ENCODE measurements around the gene CRTAC1.
"Not testable (repeated sequence)": the region's sequence is repeated elsewhere in the genome, so short reads cannot be mapped to it uniquely, and the experiment has no call there.

CRTAC1 gene

GRCh38 chr10:97849103-97849686 is 181.2 kb downstream of the CRTAC1 start:
- Histone ChIP-seq H3K9me3 (no peaks in the 10 kb centered on the region), H3K36me3 (replicated peaks) (no peaks in the 10 kb centered on the region), H3K27me3 (ENCODE audit: low read depth) (peaks cover 12% of the 10 kb centered on the region), H3K4me3 (peak overlapping the region; percentile 15; the same call in 1 of the 2 replicates), H3K4me1 (no peaks in the 10 kb centered on the region)
- in situ Hi-C loops (cut with MboI; ENCODE audit: low sequenced_read_pairs), result no loop called here
- no peak for DNase-seq (ENCODE audit: low spot score in 2 of 2)

GRCh38 chr10:97844678-97845077 is 185.7 kb downstream of the CRTAC1 start:
- DNase-seq (ENCODE audit: low spot score in 2 of 2), result no peak
- Histone ChIP-seq H3K36me3 (replicated peaks) (no peaks in the 10 kb centered on the region), H3K4me3 (no peak overlapping the region), H3K9me3 (no peaks in the 10 kb centered on the region), H3K27me3 (ENCODE audit: low read depth) (peaks cover 9% of the 10 kb centered on the region; the same call in 1 of the 2 replicates), H3K4me1 (no peaks in the 10 kb centered on the region)
- in situ Hi-C loops (cut with MboI; ENCODE audit: low sequenced_read_pairs), result no loop called here

- H3K36me3 ChIP-seq (replicated peaks); H3K4me3 ChIP-seq; H3K4me1 ChIP-seq; in situ Hi-C loops (cut with MboI; ENCODE audit: low sequenced_read_pairs); DNase-seq (ENCODE audit: low spot score in 2 of 2); H3K9me3 ChIP-seq; H3K27me3 ChIP-seq (ENCODE audit: low read depth): not testable (repeated sequence)
Observed at GRCh38 chr10:97843972-97844371, 186.4 kb downstream of the CRTAC1 start.

GRCh38 chr10:97843281-97843671 is 187.1 kb downstream of the CRTAC1 start:
- H3K9me3 ChIP-seq, result no peaks in the 10 kb centered on the region
- DNase-seq (ENCODE audit: low spot score in 2 of 2), result no peak
- peaks cover 3% of the 10 kb centered on the region; the same call in 1 of the 2 replicates for H3K27me3 ChIP-seq (ENCODE audit: low read depth)
- no peaks in the 10 kb centered on the region for H3K36me3 ChIP-seq (replicated peaks)
- no peaks in the 10 kb centered on the region for H3K4me1 ChIP-seq
- in situ Hi-C loops (cut with MboI; ENCODE audit: low sequenced_read_pairs), result no loop called here
- no peak overlapping the region for H3K4me3 ChIP-seq

- H3K9me3 ChIP-seq, result no peaks in the 10 kb centered on the region
- H3K27me3 ChIP-seq (ENCODE audit: low read depth), result peaks cover 3% of the 10 kb centered on the region; the same call in 1 of the 2 replicates
- no peaks in the 10 kb centered on the region for H3K36me3 ChIP-seq (replicated peaks)
- no peak for DNase-seq (ENCODE audit: low spot score in 2 of 2)
- H3K4me1 ChIP-seq, result no peaks in the 10 kb centered on the region
- in situ Hi-C loops (cut with MboI; ENCODE audit: low sequenced_read_pairs), result no loop called here
- H3K4me3 ChIP-seq, result no peak overlapping the region
Observed at GRCh38 chr10:97842656-97843280, 187.7 kb downstream of the CRTAC1 start.

GRCh38 chr10:97842114-97842513 is 188.3 kb downstream of the CRTAC1 start:
- H3K27me3 ChIP-seq (ENCODE audit: low read depth); H3K9me3 ChIP-seq; in situ Hi-C loops (cut with MboI; ENCODE audit: low sequenced_read_pairs); DNase-seq (ENCODE audit: low spot score in 2 of 2); H3K36me3 ChIP-seq (replicated peaks); H3K4me1 ChIP-seq; H3K4me3 ChIP-seq: not testable (repeated sequence)

GRCh38 chr10:97841166-97841565 is 189.3 kb downstream of the CRTAC1 start:
- H3K9me3 ChIP-seq; in situ Hi-C loops (cut with MboI; ENCODE audit: low sequenced_read_pairs); H3K4me3 ChIP-seq; H3K27me3 ChIP-seq (ENCODE audit: low read depth); H3K4me1 ChIP-seq; H3K36me3 ChIP-seq (replicated peaks); DNase-seq (ENCODE audit: low spot score in 2 of 2): not testable (repeated sequence)

- Histone ChIP-seq H3K27me3 (ENCODE audit: low read depth) (peaks cover 7% of the 10 kb centered on the region), H3K36me3 (replicated peaks) (no peaks in the 10 kb centered on the region), H3K4me3 (no peak overlapping the region), H3K4me1 (no peaks in the 10 kb centered on the region), H3K9me3 (no peaks in the 10 kb centered on the region)
- DNase-seq (ENCODE audit: low spot score in 2 of 2), result no peak
- in situ Hi-C loops (cut with MboI; ENCODE audit: low sequenced_read_pairs), result no loop called here
Observed at GRCh38 chr10:97838091-97838490, 192.3 kb downstream of the CRTAC1 start.

- H3K4me3 ChIP-seq, result no peak overlapping the region
- no peaks in the 10 kb centered on the region for H3K9me3 ChIP-seq
- H3K4me1 ChIP-seq, result no peaks in the 10 kb centered on the region
- no peak for DNase-seq (ENCODE audit: low spot score in 2 of 2)
- no peaks in the 10 kb centered on the region for H3K36me3 ChIP-seq (replicated peaks)
- H3K27me3 ChIP-seq (ENCODE audit: low read depth), result peaks cover 12% of the 10 kb centered on the region
- in situ Hi-C loops (cut with MboI; ENCODE audit: low sequenced_read_pairs), result no loop called here
Observed at GRCh38 chr10:97836446-97836845, 194.0 kb downstream of the CRTAC1 start.

- Histone ChIP-seq H3K27me3 (ENCODE audit: low read depth) (peaks cover 15% of the 10 kb centered on the region), H3K4me1 (no peaks in the 10 kb centered on the region), H3K4me3 (no peak overlapping the region), H3K9me3 (no peaks in the 10 kb centered on the region), H3K36me3 (replicated peaks) (no peaks in the 10 kb centered on the region)
- DNase-seq (ENCODE audit: low spot score in 2 of 2), result no peak
- in situ Hi-C loops (cut with MboI; ENCODE audit: low sequenced_read_pairs), result no loop called here
Observed at GRCh38 chr10:97831259-97831658, 199.2 kb downstream of the CRTAC1 start.

- H3K4me3 ChIP-seq, result no peak overlapping the region
- no peak for DNase-seq (ENCODE audit: low spot score in 2 of 2)
- in situ Hi-C loops (cut with MboI; ENCODE audit: low sequenced_read_pairs), result no loop called here
- H3K9me3 ChIP-seq, result no peaks in the 10 kb centered on the region
- peaks cover 15% of the 10 kb centered on the region for H3K27me3 ChIP-seq (ENCODE audit: low read depth)
- no peaks in the 10 kb centered on the region for H3K36me3 ChIP-seq (replicated peaks)
- no peaks in the 10 kb centered on the region for H3K4me1 ChIP-seq
Observed at GRCh38 chr10:97830064-97830463, 200.4 kb downstream of the CRTAC1 start.

GRCh38 chr10:97828721-97829120 is 201.7 kb downstream of the CRTAC1 start:
- no peaks in the 10 kb centered on the region for H3K36me3 ChIP-seq (replicated peaks)
- no peaks in the 10 kb centered on the region for H3K9me3 ChIP-seq
- H3K4me1 ChIP-seq, result no peaks in the 10 kb centered on the region
- in situ Hi-C loops (cut with MboI; ENCODE audit: low sequenced_read_pairs), result no loop called here
- H3K4me3 ChIP-seq, result no peak overlapping the region
- H3K27me3 ChIP-seq (ENCODE audit: low read depth), result peaks cover 14% of the 10 kb centered on the region
- no peak for DNase-seq (ENCODE audit: low spot score in 2 of 2)

GRCh38 chr10:97827702-97828291 is 202.6 kb downstream of the CRTAC1 start:
- no peak for DNase-seq (ENCODE audit: low spot score in 2 of 2)
- Histone ChIP-seq H3K4me1 (no peaks in the 10 kb centered on the region), H3K4me3 (no peak overlapping the region), H3K9me3 (no peaks in the 10 kb centered on the region), H3K36me3 (replicated peaks) (no peaks in the 10 kb centered on the region), H3K27me3 (ENCODE audit: low read depth) (peaks cover 6% of the 10 kb centered on the region; the same call in 1 of the 2 replicates)
- in situ Hi-C loops (cut with MboI; ENCODE audit: low sequenced_read_pairs), result no loop called here

GRCh38 chr10:97826892-97827291 is 203.5 kb downstream of the CRTAC1 start:
- DNase-seq (ENCODE audit: low spot score in 2 of 2), result no peak
- no peak overlapping the region for H3K4me3 ChIP-seq
- in situ Hi-C loops (cut with MboI; ENCODE audit: low sequenced_read_pairs), result no loop called here
- no peaks in the 10 kb centered on the region for H3K9me3 ChIP-seq
- no peaks in the 10 kb centered on the region for H3K36me3 ChIP-seq (replicated peaks)
- H3K4me1 ChIP-seq, result no peaks in the 10 kb centered on the region
- H3K27me3 ChIP-seq (ENCODE audit: low read depth), result peaks cover 4% of the 10 kb centered on the region; the same call in 1 of the 2 replicates

All from HAP-1 (cell line).